Measurements from ENCODE around the gene ALDH3B2.

DNA sequence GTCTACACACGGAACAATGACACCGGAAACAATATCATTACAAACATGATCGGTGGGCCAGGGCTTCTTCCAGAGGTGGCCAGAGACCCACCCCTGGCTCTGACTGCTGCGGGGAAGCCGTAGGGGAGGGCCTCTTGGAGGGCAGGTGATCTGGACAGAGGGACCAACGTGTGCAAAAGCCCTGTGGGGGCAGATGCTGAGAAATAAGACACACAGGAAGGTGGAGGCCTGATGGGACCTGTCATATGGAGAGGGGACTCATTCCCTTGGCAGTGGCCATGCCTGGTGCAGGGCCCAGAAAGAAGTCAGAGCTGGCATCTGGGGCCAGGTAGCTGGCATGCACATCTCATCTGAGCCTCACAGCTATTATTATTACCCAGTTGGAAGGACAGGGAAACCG, 1.1 kb downstream of the ALDH3B2 start:
- TF ChIP-seq CTCF (IDR thresholded peaks at IDR 0.05) (no peak), REST (IDR thresholded peaks at IDR 0.05; ENCODE audit: low read depth, low read length) (no peak), POLR2AphosphoS5 (IDR thresholded peaks at IDR 0.05; ENCODE audit: low read depth, low read length) (no peak)

All from SK-N-SH (cell line).